GM12891 (cell line): ENCODE data around the gene LHFPL3.

Source experiments
- POLR2A ChIP-seq: IDR thresholded peaks from 2 replicates; pipeline ENCODE4 v1.6.1; 2011; ENCODE audit warnings: low read depth, low read length, control low read depth
- POLR2AphosphoS5 ChIP-seq: IDR thresholded peaks from 2 replicates; pipeline ENCODE4 v1.6.1; 2011; ENCODE audit warnings: low read depth, low read length, control low read depth
- TAF1 ChIP-seq: IDR thresholded peaks from 2 replicates; pipeline ENCODE4 v1.6.1; 2011; ENCODE audit warnings: low read depth, low read length, control low read depth

- TF ChIP-seq POLR2AphosphoS5 (no peak), TAF1 (no peak), POLR2A (no peak)
Measured at GRCh38 chr7:104524853-104525252, 196.4 kb downstream of the LHFPL3 start.
